ENCODE results near the gene ZNF525.
A peak's percentile ranks its signal among the peaks of the same experiment; 100 is the strongest.
"Not testable (repeated sequence)": the region's sequence is repeated elsewhere in the genome, so short reads cannot be mapped to it uniquely, and the experiment has no call there.

Gene ZNF525

GRCh38 chr19:53395840-53396524, 30.5 kb downstream of the ZNF525 start:
- not testable (repeated sequence) for DNase-seq

GRCh38 chr19:53396525-53396868, 31.0 kb downstream of the ZNF525 start:
- DNase-seq, result no peak

GRCh38 chr19:53397918-53398317, 32.4 kb downstream of the ZNF525 start:
- DNase-seq, result not testable (repeated sequence)

GRCh38 chr19:53409505-53410204, 44.1 kb downstream of the ZNF525 start:
- DNase-seq, result no peak

- DNase-seq, result not testable (repeated sequence)
These were observed 55.2 kb downstream of the ZNF525 start for GRCh38 chr19:53420520-53421315.

GRCh38 chr19:53422551-53422950, 57.0 kb downstream of the ZNF525 start:
- no peak for DNase-seq

GRCh38 chr19:53423074-53423473, 57.6 kb downstream of the ZNF525 start:
- not testable (repeated sequence) for DNase-seq

- DNase-seq, result not testable (repeated sequence)
These were observed 58.2 kb downstream of the ZNF525 start for GRCh38 chr19:53423680-53424079.

- DNase-seq, result peak; percentile 56
These were observed 59.6 kb downstream of the ZNF525 start for GRCh38 chr19:53424968-53425597.

GRCh38 chr19:53431399-53432087, 66.0 kb downstream of the ZNF525 start, which contains the start of gene ZNF761:
ZNF761 (plus strand) TSS chr19:53431984; CDS start chr19:53447269, 15,285 bp downstream.
- DNase-seq, result peak; percentile 98

- no peak for DNase-seq
These were observed 66.7 kb downstream of the ZNF525 start for GRCh38 chr19:53432088-53432661.
